OCI-M1 (cell line): ENCODE results near the gene SGPL1.

Experiments used
- DNase-seq: peaks from one replicate; lab custom pipeline; 2025; lab: John Stamatoyannopoulos, UW

The SGPL1 gene

GRCh38 chr10:70921285-70921684, 105.5 kb downstream of the SGPL1 start:
- DNase-seq: no peak

GRCh38 chr10:70923696-70924095, 107.9 kb downstream of the SGPL1 start:
- DNase-seq: no peak

GRCh38 chr10:70925377-70926225, 109.9 kb downstream of the SGPL1 start:
- peak; percentile 68 for DNase-seq

- no peak for DNase-seq
Observed at GRCh38 chr10:70926226-70927000, 110.7 kb downstream of the SGPL1 start.

- DNase-seq: peak; percentile 23
Observed at GRCh38 chr10:70927189-70927943, 111.6 kb downstream of the SGPL1 start.

- DNase-seq: no peak
Observed at GRCh38 chr10:70928140-70928539, 112.4 kb downstream of the SGPL1 start.

- no peak for DNase-seq
Observed at GRCh38 chr10:70930263-70931000, 114.7 kb downstream of the SGPL1 start.
